Activated T-cell treated with anti-CD3 and anti-CD28 coated beads for 48 hours (primary cell): ENCODE measurements around the gene CKB.
A peak's percentile ranks its signal among the peaks of the same experiment; 100 is the strongest.
"Not testable (repeated sequence)": the region's sequence is repeated elsewhere in the genome, so short reads cannot be mapped to it uniquely, and the experiment has no call there.

ENCODE experiments used
- DNase-seq: peaks from one replicate; pipeline ENCODE4 v3.0.0-alpha.2; 2020; ENCODE audit warnings: low read depth

The CKB gene

GRCh38 chr14:103512180-103512579 is 10.4 kb downstream of the CKB start:
- not testable (repeated sequence) for DNase-seq

- no peak for DNase-seq
Measured at GRCh38 chr14:103510724-103511693, 11.6 kb downstream of the CKB start.

- no peak for DNase-seq
Measured at GRCh38 chr14:103509864-103510723, 12.5 kb downstream of the CKB start.

- no peak for DNase-seq
Measured at GRCh38 chr14:103508521-103509329, 13.9 kb downstream of the CKB start.

GRCh38 chr14:103507751-103508150 is 14.9 kb downstream of the CKB start:
- DNase-seq = no peak

- DNase-seq = no peak
Measured at GRCh38 chr14:103504991-103505565, 17.6 kb downstream of the CKB start.

GRCh38 chr14:103503296-103503695 is 19.3 kb downstream of the CKB start:
- DNase-seq = no peak

- no peak for DNase-seq
Measured at GRCh38 chr14:103502877-103503276, 19.8 kb downstream of the CKB start.

GRCh38 chr14:103501921-103502669 is 20.5 kb downstream of the CKB start:
- no peak for DNase-seq

- no peak for DNase-seq
Measured at GRCh38 chr14:103501041-103501870, 21.4 kb downstream of the CKB start.

- DNase-seq = peak; percentile 69
Measured at GRCh38 chr14:103500148-103500990, 22.3 kb downstream of the CKB start.

- no peak for DNase-seq
Measured at GRCh38 chr14:103499709-103500108, 22.9 kb downstream of the CKB start.

GRCh38 chr14:103496776-103497175 is 25.9 kb downstream of the CKB start:
- DNase-seq = no peak

GRCh38 chr14:103495854-103496253 is 26.8 kb downstream of the CKB start:
- DNase-seq = no peak

- no peak for DNase-seq
Measured at GRCh38 chr14:103492156-103492925, 30.3 kb downstream of the CKB start.

GRCh38 chr14:103491691-103492090 is 30.9 kb downstream of the CKB start:
- DNase-seq = no peak

- DNase-seq = no peak
Measured at GRCh38 chr14:103489621-103490020, 33.0 kb downstream of the CKB start.

- DNase-seq = no peak
Measured at GRCh38 chr14:103488960-103489359, 33.7 kb downstream of the CKB start.
